Tibial nerve (tissue), 4 donors: Measurements from ENCODE around the gene DCTD.

Experiments used
- EP300 ChIP-seq, 2 donors: sonication (generic); formaldehyde crosslinking; IDR thresholded peaks; one replicate each; pipeline ENCODE4 v1.6.1; 2017; ENCODE audit warnings: antibody characterized with exemption in 2 of 2, mild to moderate bottlenecking in 1 of 2
- TF ChIP-seq, protein P1 (sequence below), 5 experiments: fragments of 200-600 bp in 3 of 5; fragments of 450-650 bp in 2 of 5; sonication (generic) in 3 of 5; IDR thresholded peaks; one replicate each; pipeline ENCODE4 v1.5.1; 2016 to 2019; ENCODE audit warnings: antibody characterized with exemption in 5 of 5, mild to moderate bottlenecking in 3 of 5, moderate library complexity in 2 of 5

DNA sequence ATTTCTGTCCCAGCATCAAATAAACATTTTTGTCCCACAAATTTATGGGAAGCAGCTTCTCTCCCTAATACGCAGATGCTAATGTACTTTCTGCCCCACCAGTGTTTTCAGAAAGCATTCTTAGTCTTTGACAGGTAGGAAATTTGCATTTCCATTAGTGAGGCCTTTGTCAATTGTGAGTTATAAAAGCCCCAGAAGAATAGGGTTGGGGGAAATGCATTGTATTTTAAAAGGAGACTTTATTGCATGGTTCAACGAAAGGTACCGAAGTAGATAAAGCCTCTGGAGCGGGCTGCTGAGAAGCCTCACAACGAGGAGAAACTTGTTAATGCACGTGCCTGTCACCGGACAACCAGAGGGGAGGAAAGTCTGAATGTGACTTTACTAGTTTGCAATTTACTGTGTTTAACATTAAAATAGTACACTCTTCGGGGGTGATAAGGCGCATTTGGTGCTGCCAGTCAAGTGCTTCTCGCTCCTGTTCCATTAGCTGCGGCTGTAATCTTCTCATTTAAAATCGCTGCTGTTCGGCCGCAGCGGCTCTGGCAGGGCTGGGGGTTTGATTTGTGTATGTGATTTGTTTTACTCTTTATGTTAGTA is 63.4 kb downstream of the DCTD start:
- TF ChIP-seq, protein P1, sequence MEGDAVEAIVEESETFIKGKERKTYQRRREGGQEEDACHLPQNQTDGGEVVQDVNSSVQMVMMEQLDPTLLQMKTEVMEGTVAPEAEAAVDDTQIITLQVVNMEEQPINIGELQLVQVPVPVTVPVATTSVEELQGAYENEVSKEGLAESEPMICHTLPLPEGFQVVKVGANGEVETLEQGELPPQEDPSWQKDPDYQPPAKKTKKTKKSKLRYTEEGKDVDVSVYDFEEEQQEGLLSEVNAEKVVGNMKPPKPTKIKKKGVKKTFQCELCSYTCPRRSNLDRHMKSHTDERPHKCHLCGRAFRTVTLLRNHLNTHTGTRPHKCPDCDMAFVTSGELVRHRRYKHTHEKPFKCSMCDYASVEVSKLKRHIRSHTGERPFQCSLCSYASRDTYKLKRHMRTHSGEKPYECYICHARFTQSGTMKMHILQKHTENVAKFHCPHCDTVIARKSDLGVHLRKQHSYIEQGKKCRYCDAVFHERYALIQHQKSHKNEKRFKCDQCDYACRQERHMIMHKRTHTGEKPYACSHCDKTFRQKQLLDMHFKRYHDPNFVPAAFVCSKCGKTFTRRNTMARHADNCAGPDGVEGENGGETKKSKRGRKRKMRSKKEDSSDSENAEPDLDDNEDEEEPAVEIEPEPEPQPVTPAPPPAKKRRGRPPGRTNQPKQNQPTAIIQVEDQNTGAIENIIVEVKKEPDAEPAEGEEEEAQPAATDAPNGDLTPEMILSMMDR (IDR thresholded peaks at IDR 0.05), result no peak
- no peak for TF ChIP-seq EP300 (IDR thresholded peaks at IDR 0.05)
